Neural progenitor cell (in vitro differentiated cells): Measurements from ENCODE around the gene LRRC32.

ENCODE experiments used
- CTCF ChIP-seq: fragments of 200-600 bp; sonication (generic); IDR thresholded peaks from 2 replicates; pipeline ENCODE4 v1.5.1; 2017; ENCODE audit warnings: antibody characterized with exemption, mild to moderate bottlenecking
- EZH2 ChIP-seq: fragments of 200-600 bp; sonication (generic); IDR thresholded peaks from 2 replicates; pipeline ENCODE4 v1.6.1; 2017; ENCODE audit warnings: antibody characterized with exemption, mild to moderate bottlenecking, moderate library complexity
- EZH2phosphoT487 ChIP-seq: fragments of 200-600 bp; sonication (generic); IDR thresholded peaks from 2 replicates; pipeline ENCODE4 v1.6.1; 2017; ENCODE audit warnings: antibody characterized with exemption

GRCh38 chr11:76665172-76665571, 5.4 kb downstream of the LRRC32 start:
- no peak for TF ChIP-seq CTCF
- no peak for TF ChIP-seq EZH2
- no peak for TF ChIP-seq EZH2phosphoT487
